ENCODE measurements around the gene CHD6.

Gene CHD6

DNA sequence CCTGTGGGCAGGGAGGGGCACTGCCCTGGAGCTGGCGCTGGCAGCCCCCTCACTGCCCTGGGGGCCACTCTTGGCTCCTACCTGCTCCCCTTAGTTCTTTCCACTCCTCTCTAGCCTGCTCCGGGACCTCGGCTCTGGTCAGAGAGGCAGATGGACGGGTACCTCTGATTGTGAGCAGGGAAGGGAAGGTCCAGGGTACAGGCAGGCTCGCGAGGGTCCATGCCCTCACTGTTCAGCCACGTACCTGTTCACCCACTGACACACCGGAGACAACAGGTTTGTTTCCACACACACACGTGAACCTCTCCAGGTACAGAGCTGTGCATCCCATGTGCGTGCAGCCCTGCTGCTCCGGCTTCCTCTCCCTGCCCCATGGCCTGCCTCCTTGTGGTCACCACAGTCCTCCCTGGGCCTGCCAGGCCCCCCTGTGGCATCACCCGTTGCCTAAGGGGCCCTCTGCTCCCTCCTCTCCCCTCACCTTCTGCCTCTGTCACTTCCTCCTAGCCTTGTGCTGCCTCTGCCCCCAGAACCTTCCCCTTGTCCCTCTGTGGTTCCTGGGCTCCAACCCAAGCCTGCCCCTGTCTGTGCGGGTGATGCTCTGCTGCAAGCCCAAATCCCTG is 253.8 kb downstream of the CHD6 start:
- DNase-seq = no peak

DNA sequence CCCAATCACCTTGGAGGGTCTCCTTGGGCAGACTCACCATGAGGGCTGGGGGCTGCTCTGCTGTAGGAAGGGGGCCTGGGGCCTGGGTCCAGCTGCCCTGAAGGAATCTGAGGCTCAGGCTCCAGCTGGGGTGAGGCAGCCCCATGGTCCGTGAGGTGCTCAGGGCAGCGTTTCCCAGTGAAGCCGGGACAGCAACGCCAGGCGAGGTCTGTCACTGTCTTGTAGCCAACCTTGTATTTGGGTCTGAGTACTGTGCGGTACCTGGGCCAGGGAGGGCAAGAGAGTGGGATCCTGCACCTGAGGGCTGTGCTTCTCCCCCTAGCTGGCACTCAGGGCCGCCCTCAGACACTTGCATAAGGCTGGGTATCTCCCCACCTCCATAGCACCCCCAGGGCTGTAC is 254.6 kb downstream of the CHD6 start:
- DNase-seq = no peak

- no peak for DNase-seq
Observed at GRCh38 chr20:41362748-41363140, 255.4 kb downstream of the CHD6 start.

DNA sequence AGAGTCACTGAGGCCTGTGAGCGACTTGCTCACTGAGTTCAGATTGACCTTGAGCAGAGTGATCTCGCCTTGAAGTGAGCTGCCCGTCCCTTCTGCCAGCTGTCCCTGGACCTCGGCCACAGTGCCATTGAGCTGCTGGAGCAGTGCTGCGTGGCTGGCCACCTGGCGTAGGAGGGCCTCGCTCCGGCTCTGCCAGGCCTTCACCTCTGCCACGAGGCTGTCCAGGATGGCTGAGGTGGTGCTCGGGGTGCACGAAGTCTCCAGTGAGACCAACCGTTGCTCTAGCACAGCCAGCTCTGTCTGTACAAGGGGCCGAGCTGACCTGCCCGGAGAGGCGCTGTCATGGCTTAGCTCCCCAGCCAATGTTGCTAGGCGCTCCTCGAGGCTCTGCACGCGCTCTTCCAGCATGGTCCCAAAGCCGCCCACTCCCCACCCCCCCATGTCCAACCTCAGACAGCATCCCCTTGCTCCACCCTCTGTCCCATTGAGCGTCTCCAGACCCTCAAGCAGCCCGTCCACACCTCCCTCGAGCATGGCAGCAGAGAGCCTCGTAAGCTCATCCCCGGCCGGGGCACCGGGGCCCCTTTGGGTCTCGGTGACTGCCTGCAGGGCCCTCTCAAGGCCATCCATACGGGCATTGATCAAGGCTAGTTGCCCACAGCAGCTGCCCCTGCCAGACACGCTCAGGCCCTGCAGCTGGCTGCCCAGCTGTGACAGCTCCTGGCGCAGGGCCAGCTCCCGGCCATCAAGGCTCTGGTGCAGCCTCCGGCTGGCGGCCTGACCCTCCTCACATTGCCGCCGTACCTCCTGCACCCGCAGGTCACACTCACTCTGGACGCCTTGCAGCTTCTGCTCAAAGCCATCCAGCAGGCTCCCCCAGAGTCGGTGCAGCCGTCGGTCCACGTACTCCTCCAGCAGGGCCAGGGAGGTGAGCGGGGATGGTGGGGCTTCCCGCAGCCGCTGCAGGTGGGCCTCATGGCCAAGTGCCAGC is 256.1 kb downstream of the CHD6 start:
- no peak for DNase-seq

GRCh38 chr20:41360831-41361756 is 257.1 kb downstream of the CHD6 start:
- no peak for DNase-seq

DNA sequence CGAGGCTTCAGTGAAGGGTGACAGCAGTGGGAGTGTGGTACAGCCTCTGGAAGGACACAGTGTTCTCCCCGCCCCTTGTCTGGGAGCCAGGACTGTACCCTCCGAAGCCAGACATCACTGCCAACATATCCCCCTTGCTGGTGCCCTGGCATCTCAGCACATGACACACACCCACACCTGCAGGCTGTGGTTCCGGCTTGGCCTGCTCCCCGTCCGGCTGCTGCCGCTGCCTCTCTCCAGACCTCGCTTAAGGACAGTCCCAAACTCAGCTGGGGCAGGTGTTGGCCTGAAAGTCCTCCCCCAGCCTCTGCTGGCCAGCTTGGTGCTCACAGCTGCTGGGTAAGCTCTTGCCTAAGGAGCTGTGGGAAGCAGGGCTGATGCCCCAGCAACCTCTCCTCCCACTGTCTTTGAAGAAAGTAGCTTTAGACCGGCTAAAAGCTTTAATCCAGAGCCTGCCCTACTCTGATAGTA is 258.6 kb downstream of the CHD6 start:
- DNase-seq = no peak

DNA sequence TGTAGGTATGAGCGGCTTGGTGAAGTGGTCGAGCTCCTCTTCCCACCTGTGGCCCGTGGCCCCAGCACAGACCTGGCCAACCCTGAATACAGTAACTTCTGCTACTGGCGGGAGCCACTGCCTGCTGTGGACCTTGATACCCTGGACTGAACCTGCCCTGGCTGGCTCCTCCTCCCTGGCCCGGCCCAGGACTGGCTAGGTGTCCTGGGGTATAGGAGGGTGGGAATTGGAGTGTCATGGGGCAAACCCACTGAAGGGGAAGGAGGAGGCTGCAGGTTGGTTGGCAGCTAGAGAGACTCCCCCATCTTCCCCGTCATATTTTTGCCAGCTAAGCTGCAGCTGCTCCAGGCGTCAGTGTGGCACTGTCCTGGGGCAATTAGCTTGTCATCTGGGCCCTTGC is 259.5 kb downstream of the CHD6 start:
- DNase-seq = no peak

- DNase-seq = no peak
Observed at GRCh38 chr20:41358230-41358629, 259.9 kb downstream of the CHD6 start.

GRCh38 chr20:41357424-41358163 is 260.6 kb downstream of the CHD6 start:
- DNase-seq = no peak

DNA sequence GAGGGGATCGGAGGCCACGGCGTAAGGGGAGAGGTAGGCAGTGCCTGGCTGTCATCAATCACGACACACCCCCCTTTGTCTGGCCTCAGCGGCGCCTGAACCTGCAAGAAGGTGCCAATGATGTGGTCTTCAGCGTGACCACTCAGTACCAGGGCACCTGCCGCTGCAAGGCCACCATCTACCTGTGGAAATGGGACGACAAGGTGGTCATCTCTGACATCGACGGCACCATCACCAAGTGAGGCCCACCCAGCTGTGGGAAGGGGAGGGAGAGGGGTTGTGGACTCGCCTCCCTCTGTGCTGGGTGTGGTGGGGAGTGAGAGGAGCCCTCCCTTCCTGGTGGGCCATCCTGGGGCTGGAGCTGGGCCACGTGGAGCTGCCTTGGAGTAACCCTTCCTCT is 261.2 kb downstream of the CHD6 start:
- no peak for DNase-seq

GRCh38 chr20:41355598-41356203 is 262.5 kb downstream of the CHD6 start:
- no peak for DNase-seq

- no peak for DNase-seq
Observed at GRCh38 chr20:41355192-41355591, 263.0 kb downstream of the CHD6 start.

DNA sequence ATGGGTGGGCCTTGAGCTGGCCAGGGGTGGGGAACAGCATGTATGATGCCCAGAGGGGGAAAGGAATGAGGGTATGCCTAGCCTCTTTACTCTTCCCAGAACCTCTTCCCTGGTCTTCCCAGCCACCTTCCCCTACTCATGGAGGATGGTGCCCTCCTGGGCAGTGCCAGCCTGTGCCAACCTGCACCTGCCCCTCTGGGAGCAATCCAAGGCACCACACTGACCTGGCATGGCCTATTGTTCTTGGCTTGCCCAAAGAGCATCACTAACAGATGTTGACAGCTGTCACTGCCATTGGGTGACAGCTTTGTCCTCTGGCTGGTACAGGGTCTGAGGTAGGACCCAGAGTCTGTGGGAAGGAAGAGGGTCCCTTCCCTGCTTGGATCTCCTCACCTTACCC is 264.6 kb downstream of the CHD6 start:
- no peak for DNase-seq

- no peak for DNase-seq
Observed at GRCh38 chr20:41352666-41353065, 265.5 kb downstream of the CHD6 start.

- DNase-seq = no peak
Observed at GRCh38 chr20:41352106-41352505, 266.1 kb downstream of the CHD6 start.
